ENCODE measurements around the gene GRK5.

GRK5 gene

GRCh38 chr10:119297207-119297968 lies 90.0 kb downstream of the GRK5 start:
- DNase-seq (ENCODE audit: low read depth in 2 of 2): no peak

GRCh38 chr10:119298810-119299209 lies 91.4 kb downstream of the GRK5 start:
- no peak for DNase-seq (ENCODE audit: low read depth in 2 of 2)

- no peak for DNase-seq (ENCODE audit: low read depth in 2 of 2)
These were observed 92.2 kb downstream of the GRK5 start for GRCh38 chr10:119299531-119299930.

GRCh38 chr10:119301397-119301796 lies 94.0 kb downstream of the GRK5 start:
- peak; percentile 39 to 58 for DNase-seq (ENCODE audit: low read depth in 2 of 2)

- DNase-seq (ENCODE audit: low read depth in 2 of 2): no peak
These were observed 94.8 kb downstream of the GRK5 start for GRCh38 chr10:119302172-119302571.

- no peak for DNase-seq (ENCODE audit: low read depth in 2 of 2)
These were observed 95.4 kb downstream of the GRK5 start for GRCh38 chr10:119302591-119303253.

GRCh38 chr10:119303886-119304285 lies 96.5 kb downstream of the GRK5 start:
- DNase-seq (ENCODE audit: low read depth in 2 of 2): no peak

- no peak for DNase-seq (ENCODE audit: low read depth in 2 of 2)
These were observed 97.2 kb downstream of the GRK5 start for GRCh38 chr10:119304541-119304940.

GRCh38 chr10:119305860-119306513 lies 98.6 kb downstream of the GRK5 start:
- peak; percentile 75 to 78 for DNase-seq (ENCODE audit: low read depth in 2 of 2)

GRCh38 chr10:119306514-119306951 lies 99.2 kb downstream of the GRK5 start:
- peak; percentile 43 to 48 for DNase-seq (ENCODE audit: low read depth in 2 of 2)

- DNase-seq (ENCODE audit: low read depth in 2 of 2): no peak
These were observed 99.6 kb downstream of the GRK5 start for GRCh38 chr10:119306986-119307392.

- DNase-seq (ENCODE audit: low read depth in 2 of 2): no peak
These were observed 100.7 kb downstream of the GRK5 start for GRCh38 chr10:119308089-119308488.

- no peak for DNase-seq (ENCODE audit: low read depth in 2 of 2)
These were observed 101.4 kb downstream of the GRK5 start for GRCh38 chr10:119308551-119309422.

GRCh38 chr10:119309423-119309770 lies 102.0 kb downstream of the GRK5 start:
- DNase-seq (ENCODE audit: low read depth in 2 of 2): no peak

- DNase-seq (ENCODE audit: low read depth in 2 of 2): no peak
These were observed 103.4 kb downstream of the GRK5 start for GRCh38 chr10:119310806-119311205.

GRCh38 chr10:119312241-119312640 lies 104.9 kb downstream of the GRK5 start:
- DNase-seq (ENCODE audit: low read depth in 2 of 2): no peak

- no peak for DNase-seq (ENCODE audit: low read depth in 2 of 2)
These were observed 105.7 kb downstream of the GRK5 start for GRCh38 chr10:119313024-119313423.

GRCh38 chr10:119313644-119314043 lies 106.3 kb downstream of the GRK5 start:
- peak in 1 of 2 experiments; percentile 70 for DNase-seq (ENCODE audit: low read depth in 2 of 2)

- no peak for DNase-seq (ENCODE audit: low read depth in 2 of 2)
These were observed 106.7 kb downstream of the GRK5 start for GRCh38 chr10:119314061-119314460.

GRCh38 chr10:119314486-119314885 lies 107.1 kb downstream of the GRK5 start:
- DNase-seq (ENCODE audit: low read depth in 2 of 2): no peak

GRCh38 chr10:119315128-119316001 lies 108.0 kb downstream of the GRK5 start:
- peak; percentile 64 to 75 for DNase-seq (ENCODE audit: low read depth in 2 of 2)
